Measurements from ENCODE around the gene GEMIN7. TPM values are rescaled to one million over a fixed set of nuclear protein-coding genes. Genes with fewer than 3 reads are reported as not detected.

Gene GEMIN7
- total RNA-seq, 1 donor from 2014 or later: 46.0 TPM

GRCh38 chr19:45038931-45039893 lies 39.8 kb upstream of the GEMIN7 start, which contains the start of gene CLASRP:
TSS of gene CLASRP (plus strand) at chr19:45039045. CDS start at chr19:45040213, 1,168 bp downstream.
- no peak for FAIRE-seq
- no peaks in the 10 kb centered on the region for H3K9me3 ChIP-seq (ENCODE audit: insufficient read depth, low read depth, low read length)
- peaks cover 14% of the 10 kb centered on the region for H3K4me1 Mint-ChIP-seq (ENCODE audit: low read depth, unreplicated experiment)
- peaks cover 40% of the 10 kb centered on the region for H4K20me1 ChIP-seq (ENCODE audit: insufficient read depth, low read length)
- H3K36me3 ChIP-seq (ENCODE audit: insufficient read depth, low read length): peaks cover 21% of the 10 kb centered on the region
- peak within 1 kb of the TSS; percentile 88 for H3K27ac Mint-ChIP-seq (ENCODE audit: unreplicated experiment)
- no peaks in the 10 kb centered on the region for H3K9me3 Mint-ChIP-seq (ENCODE audit: unreplicated experiment)
- no peaks in the 10 kb centered on the region for H3K27me3 ChIP-seq (ENCODE audit: insufficient read depth, low read length)
- H3K27me3 Mint-ChIP-seq (ENCODE audit: low read depth, unreplicated experiment): no peaks in the 10 kb centered on the region
- DNase-seq (ENCODE audit: low read depth): peak; percentile 75
- peak within 1 kb of the TSS; percentile 99 for H3K9ac ChIP-seq (ENCODE audit: low read length)
- peak within 1 kb of the TSS; percentile 83 for H2AFZ ChIP-seq (ENCODE audit: low read depth, low read length)
- peak within 1 kb of the TSS; percentile 98 for H3K27ac ChIP-seq (ENCODE audit: low read depth, low read length)
- peaks cover 18% of the 10 kb centered on the region for H3K36me3 Mint-ChIP-seq (ENCODE audit: low read depth, unreplicated experiment)
- H3K4me1 ChIP-seq (ENCODE audit: insufficient read depth, low read length): peaks cover 11% of the 10 kb centered on the region
- peaks cover 50% of the 10 kb centered on the region for H3K79me2 ChIP-seq (ENCODE audit: insufficient read depth, low read length)
- H3K4me3 ChIP-seq (ENCODE audit: insufficient read depth, low read depth, low read length): peak within 1 kb of the TSS; percentile 89
- peak within 1 kb of the TSS; percentile 98 for H3K4me2 ChIP-seq (ENCODE audit: low read length)
- H3K4me3 Mint-ChIP-seq (ENCODE audit: unreplicated experiment): peak within 1 kb of the TSS; percentile 91
- TF ChIP-seq EZH2 (IDR thresholded peaks at IDR 0.05; ENCODE audit: insufficient read depth, low read length): no peak
- no peak for TF ChIP-seq CTCF (IDR thresholded peaks at IDR 0.05; ENCODE audit: insufficient read depth, low read depth, low read length)

GRCh38 chr19:45040059-45040771 lies 38.8 kb upstream of the GEMIN7 start:
- no peak overlapping the region for H2AFZ ChIP-seq (ENCODE audit: low read depth, low read length)
- DNase-seq (ENCODE audit: low read depth) (no peak), FAIRE-seq (no peak)
- no peaks in the 10 kb centered on the region for H3K9me3 Mint-ChIP-seq (ENCODE audit: unreplicated experiment)
- H3K4me3 ChIP-seq (ENCODE audit: insufficient read depth, low read depth, low read length): peak overlapping the region; percentile 89
- H3K9ac ChIP-seq (ENCODE audit: low read length): peak overlapping the region; percentile 99
- peaks cover 50% of the 10 kb centered on the region for H4K20me1 ChIP-seq (ENCODE audit: insufficient read depth, low read length)
- H3K9me3 ChIP-seq (ENCODE audit: insufficient read depth, low read depth, low read length): no peaks in the 10 kb centered on the region
- peak overlapping the region; percentile 15 for H3K27ac Mint-ChIP-seq (ENCODE audit: unreplicated experiment)
- H3K27me3 Mint-ChIP-seq (ENCODE audit: low read depth, unreplicated experiment): no peaks in the 10 kb centered on the region
- no peak for TF ChIP-seq CTCF (IDR thresholded peaks at IDR 0.05; ENCODE audit: insufficient read depth, low read depth, low read length)
- TF ChIP-seq EZH2 (IDR thresholded peaks at IDR 0.05; ENCODE audit: insufficient read depth, low read length): no peak
- peak overlapping the region; percentile 98 for H3K4me2 ChIP-seq (ENCODE audit: low read length)
- H3K27ac ChIP-seq (ENCODE audit: low read depth, low read length): no peak overlapping the region
- peaks cover 11% of the 10 kb centered on the region for H3K4me1 ChIP-seq (ENCODE audit: insufficient read depth, low read length)
- peak overlapping the region; percentile 91 for H3K4me3 Mint-ChIP-seq (ENCODE audit: unreplicated experiment)
- peaks cover 60% of the 10 kb centered on the region for H3K79me2 ChIP-seq (ENCODE audit: insufficient read depth, low read length)
- peaks cover 14% of the 10 kb centered on the region for H3K4me1 Mint-ChIP-seq (ENCODE audit: low read depth, unreplicated experiment)
- no peaks in the 10 kb centered on the region for H3K27me3 ChIP-seq (ENCODE audit: insufficient read depth, low read length)
- peaks cover 29% of the 10 kb centered on the region for H3K36me3 ChIP-seq (ENCODE audit: insufficient read depth, low read length)
- H3K36me3 Mint-ChIP-seq (ENCODE audit: low read depth, unreplicated experiment): peaks cover 18% of the 10 kb centered on the region

All from astrocyte (in vitro differentiated cells and primary cell).